Measurements from ENCODE around the gene FGFR3. TPM values are rescaled to one million over a fixed set of nuclear protein-coding genes. Genes with fewer than 3 reads are reported as not detected.

Gene FGFR3
- total RNA-seq, 2 experiments from 2014 or later: not detected

- H3K27ac ChIP-seq (ENCODE audit: low read depth, low read length, poor library complexity, severe bottlenecking): no peak overlapping the region
- intact Hi-C loops (cut with micrococcal nuclease; ENCODE audit: unreplicated experiment): no loop called here
- no peak for DNase-seq (ENCODE audit: low spot score)
- H3K4me3 ChIP-seq (ENCODE audit: low read depth, low read length, poor library complexity, severe bottlenecking): no peak overlapping the region
- no peaks in the 10 kb centered on the region for H3K9me3 ChIP-seq (ENCODE audit: low read length)
- no peaks in the 10 kb centered on the region for H3K79me2 ChIP-seq (ENCODE audit: insufficient read depth, low read depth, low read length)
- H3K4me2 ChIP-seq (ENCODE audit: low read length): peak overlapping the region; percentile 64
- peaks cover 5% of the 10 kb centered on the region for H3K4me1 ChIP-seq (ENCODE audit: insufficient read depth, low read length, poor library complexity, severe bottlenecking)
- no peaks in the 10 kb centered on the region for H4K20me1 ChIP-seq (ENCODE audit: insufficient read depth, low read length)
- no peaks in the 10 kb centered on the region for H3K9me2 ChIP-seq (ENCODE audit: insufficient read depth, low read length)
- BruUV-seq (replicated peaks): no TSS peak
- CTCF ChIA-PET (ENCODE audit: unreplicated experiment): interaction anchor here (0.6 kb wide), 1 partner anchor 42 kb away, joined by 4 read pairs; no protein-coding TSS in a partner anchor
- TF ChIP-seq, protein P1, sequence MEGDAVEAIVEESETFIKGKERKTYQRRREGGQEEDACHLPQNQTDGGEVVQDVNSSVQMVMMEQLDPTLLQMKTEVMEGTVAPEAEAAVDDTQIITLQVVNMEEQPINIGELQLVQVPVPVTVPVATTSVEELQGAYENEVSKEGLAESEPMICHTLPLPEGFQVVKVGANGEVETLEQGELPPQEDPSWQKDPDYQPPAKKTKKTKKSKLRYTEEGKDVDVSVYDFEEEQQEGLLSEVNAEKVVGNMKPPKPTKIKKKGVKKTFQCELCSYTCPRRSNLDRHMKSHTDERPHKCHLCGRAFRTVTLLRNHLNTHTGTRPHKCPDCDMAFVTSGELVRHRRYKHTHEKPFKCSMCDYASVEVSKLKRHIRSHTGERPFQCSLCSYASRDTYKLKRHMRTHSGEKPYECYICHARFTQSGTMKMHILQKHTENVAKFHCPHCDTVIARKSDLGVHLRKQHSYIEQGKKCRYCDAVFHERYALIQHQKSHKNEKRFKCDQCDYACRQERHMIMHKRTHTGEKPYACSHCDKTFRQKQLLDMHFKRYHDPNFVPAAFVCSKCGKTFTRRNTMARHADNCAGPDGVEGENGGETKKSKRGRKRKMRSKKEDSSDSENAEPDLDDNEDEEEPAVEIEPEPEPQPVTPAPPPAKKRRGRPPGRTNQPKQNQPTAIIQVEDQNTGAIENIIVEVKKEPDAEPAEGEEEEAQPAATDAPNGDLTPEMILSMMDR (conservative IDR thresholded peaks at IDR 0.05; ENCODE audit: low read length): no peak
- TF ChIP-seq EZH2phosphoT487 (IDR thresholded peaks at IDR 0.05; ENCODE audit: borderline replicate concordance, low read depth, low read length): no peak
- POLR2A ChIA-PET: no interaction called here
- H2AFZ ChIP-seq (ENCODE audit: low read length): no peak overlapping the region
- H3K36me3 ChIP-seq (ENCODE audit: insufficient read depth, low read length): no peaks in the 10 kb centered on the region
Measured at GRCh38 chr4:1768367-1769034, 24.6 kb upstream of the FGFR3 start.

GRCh38 chr4:1769692-1770091, 23.4 kb upstream of the FGFR3 start:
- ChIA-PET CTCF (ENCODE audit: unreplicated experiment) (no interaction called here), POLR2A (no interaction called here)
- Histone ChIP-seq H2AFZ (ENCODE audit: low read length) (no peak overlapping the region), H3K79me2 (ENCODE audit: insufficient read depth, low read depth, low read length) (no peaks in the 10 kb centered on the region), H4K20me1 (ENCODE audit: insufficient read depth, low read length) (no peaks in the 10 kb centered on the region), H3K9me3 (ENCODE audit: low read length) (no peaks in the 10 kb centered on the region), H3K9me2 (ENCODE audit: insufficient read depth, low read length) (no peaks in the 10 kb centered on the region), H3K4me1 (ENCODE audit: insufficient read depth, low read length, poor library complexity, severe bottlenecking) (peaks cover 5% of the 10 kb centered on the region), H3K36me3 (ENCODE audit: insufficient read depth, low read length) (no peaks in the 10 kb centered on the region), H3K4me3 (ENCODE audit: low read depth, low read length, poor library complexity, severe bottlenecking) (no peak overlapping the region), H3K4me2 (ENCODE audit: low read length) (no peak overlapping the region), H3K27ac (ENCODE audit: low read depth, low read length, poor library complexity, severe bottlenecking) (no peak overlapping the region)
- intact Hi-C loops (cut with micrococcal nuclease; ENCODE audit: unreplicated experiment): no loop called here
- BruUV-seq (replicated peaks): no TSS peak
- no peak for DNase-seq (ENCODE audit: low spot score)
- TF ChIP-seq, protein P1 (conservative IDR thresholded peaks at IDR 0.05; ENCODE audit: low read length): no peak
- TF ChIP-seq EZH2phosphoT487 (IDR thresholded peaks at IDR 0.05; ENCODE audit: borderline replicate concordance, low read depth, low read length): no peak

GRCh38 chr4:1770245-1770644, 22.8 kb upstream of the FGFR3 start:
- TF ChIP-seq, protein P1 (conservative IDR thresholded peaks at IDR 0.05; ENCODE audit: low read length): no peak
- TF ChIP-seq EZH2phosphoT487 (IDR thresholded peaks at IDR 0.05; ENCODE audit: borderline replicate concordance, low read depth, low read length): no peak
- CTCF ChIA-PET (ENCODE audit: unreplicated experiment): no interaction called here
- Histone ChIP-seq H3K9me2 (ENCODE audit: insufficient read depth, low read length) (no peaks in the 10 kb centered on the region), H3K36me3 (ENCODE audit: insufficient read depth, low read length) (no peaks in the 10 kb centered on the region), H3K27ac (ENCODE audit: low read depth, low read length, poor library complexity, severe bottlenecking) (no peak overlapping the region), H4K20me1 (ENCODE audit: insufficient read depth, low read length) (no peaks in the 10 kb centered on the region), H3K4me1 (ENCODE audit: insufficient read depth, low read length, poor library complexity, severe bottlenecking) (peaks cover 5% of the 10 kb centered on the region), H3K79me2 (ENCODE audit: insufficient read depth, low read depth, low read length) (no peaks in the 10 kb centered on the region), H3K4me3 (ENCODE audit: low read depth, low read length, poor library complexity, severe bottlenecking) (no peak overlapping the region), H3K4me2 (ENCODE audit: low read length) (no peak overlapping the region), H2AFZ (ENCODE audit: low read length) (no peak overlapping the region), H3K9me3 (ENCODE audit: low read length) (no peaks in the 10 kb centered on the region)
- POLR2A ChIA-PET: no interaction called here
- BruUV-seq (replicated peaks): no TSS peak
- DNase-seq (ENCODE audit: low spot score): no peak
- intact Hi-C loops (cut with micrococcal nuclease; ENCODE audit: unreplicated experiment): no loop called here

All from OCI-LY7 (cell line).